HG03280 (cell line): Measurements from ENCODE around the gene ZNF341.

ENCODE experiments used
- ATAC-seq: cut with Tn5 transposase; IDR thresholded peaks from one replicate; pipeline ENCODE4 v1.9.1; 2021; ENCODE audit warnings: mild to moderate bottlenecking, moderate library complexity; ENCODE audit not compliant: unreplicated experiment

ZNF341 gene

DNA sequence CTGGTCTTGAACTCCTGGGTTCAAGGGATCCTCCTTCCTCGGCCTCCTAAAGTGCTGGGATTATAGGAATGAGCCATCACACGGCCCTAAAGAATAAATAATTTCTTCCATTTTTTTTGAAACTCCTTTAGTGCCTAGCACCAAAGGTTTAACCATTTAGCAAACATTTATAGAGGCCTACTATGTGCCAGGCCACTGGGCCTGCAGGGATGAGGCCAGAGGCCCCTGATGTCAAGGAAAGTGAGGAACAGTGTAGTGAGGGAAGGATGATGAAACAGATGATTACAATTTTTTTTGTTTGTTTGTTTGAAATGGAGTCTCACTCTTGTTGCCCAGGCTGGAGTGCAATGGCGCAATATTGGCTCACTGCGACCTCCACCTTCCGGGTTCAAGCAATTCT lies 33.8 kb downstream of the ZNF341 start:
- no peak for ATAC-seq

DNA sequence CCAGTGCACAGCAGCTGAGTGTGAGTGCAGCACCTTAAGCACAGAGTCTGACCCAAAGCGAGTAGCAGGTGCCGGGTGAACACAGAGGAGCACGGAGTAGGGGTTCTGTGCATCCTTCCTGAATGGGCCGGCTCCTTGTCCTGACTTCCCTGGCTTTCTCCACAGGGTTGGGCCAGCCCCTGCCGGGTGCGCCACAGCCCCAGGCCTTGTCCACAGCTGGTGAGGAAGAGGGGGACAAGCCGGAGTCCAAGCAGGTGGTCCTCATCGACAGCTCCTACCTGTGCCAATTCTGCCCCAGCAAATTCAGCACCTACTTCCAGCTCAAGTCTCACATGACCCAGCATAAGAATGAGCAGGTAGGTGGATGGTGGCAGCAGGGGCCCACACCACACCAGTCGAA lies 34.9 kb downstream of the ZNF341 start:
- no peak for ATAC-seq

DNA sequence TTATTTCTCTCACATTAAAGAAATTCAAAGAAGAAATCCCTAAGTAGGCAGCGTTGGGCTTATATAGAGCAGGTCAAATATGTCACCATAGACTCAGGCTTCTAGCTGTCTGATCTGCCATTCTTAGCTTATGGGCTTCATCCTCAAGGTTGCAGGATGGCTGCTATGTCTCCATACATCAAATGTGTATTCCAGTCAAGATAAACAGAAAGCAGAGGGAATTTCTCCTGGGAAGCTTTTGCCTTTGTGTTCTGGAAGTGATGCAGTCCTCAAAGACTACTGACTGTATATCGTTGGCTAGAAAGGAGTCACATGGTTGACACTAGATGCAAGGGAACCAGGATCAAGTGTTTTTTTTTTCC lies 36.0 kb downstream of the ZNF341 start:
- ATAC-seq = no peak

DNA sequence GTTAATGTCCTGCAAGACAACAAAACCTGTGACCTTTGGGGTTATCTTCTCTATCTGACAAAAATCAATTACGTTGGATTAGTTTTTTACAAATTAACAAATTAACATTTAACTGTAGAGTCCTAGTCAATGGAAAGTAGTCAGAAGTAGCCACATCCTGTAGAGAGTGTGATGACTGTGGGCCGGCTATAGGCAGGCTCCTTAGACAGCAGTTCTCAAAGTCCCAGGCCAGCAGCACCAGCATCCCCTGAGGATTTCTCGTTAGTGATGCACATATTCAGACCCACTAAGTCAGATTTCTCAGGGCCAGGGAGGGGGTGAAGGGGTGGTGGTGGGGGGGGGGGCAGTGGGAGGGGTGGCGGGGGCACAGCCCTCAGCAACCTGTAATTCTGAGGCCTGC lies 37.2 kb downstream of the ZNF341 start:
- ATAC-seq = no peak

DNA sequence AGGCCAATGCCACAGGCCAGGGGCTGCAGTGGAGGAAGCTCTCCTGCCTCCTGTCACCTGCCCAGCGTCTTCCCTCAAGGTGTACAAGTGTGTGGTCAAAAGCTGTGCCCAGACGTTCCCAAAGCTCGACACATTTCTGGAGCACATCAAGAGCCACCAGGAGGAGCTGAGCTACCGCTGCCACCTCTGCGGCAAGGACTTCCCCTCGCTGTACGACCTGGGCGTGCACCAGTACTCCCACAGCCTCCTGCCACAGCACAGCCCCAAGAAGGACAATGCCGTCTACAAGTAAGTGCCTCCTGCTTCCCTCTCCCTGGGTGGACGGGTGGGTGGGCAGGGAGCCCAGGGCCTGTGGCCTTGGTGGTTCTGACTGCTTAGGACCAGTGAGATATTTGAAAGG lies 38.2 kb downstream of the ZNF341 start:
- ATAC-seq = no peak

DNA sequence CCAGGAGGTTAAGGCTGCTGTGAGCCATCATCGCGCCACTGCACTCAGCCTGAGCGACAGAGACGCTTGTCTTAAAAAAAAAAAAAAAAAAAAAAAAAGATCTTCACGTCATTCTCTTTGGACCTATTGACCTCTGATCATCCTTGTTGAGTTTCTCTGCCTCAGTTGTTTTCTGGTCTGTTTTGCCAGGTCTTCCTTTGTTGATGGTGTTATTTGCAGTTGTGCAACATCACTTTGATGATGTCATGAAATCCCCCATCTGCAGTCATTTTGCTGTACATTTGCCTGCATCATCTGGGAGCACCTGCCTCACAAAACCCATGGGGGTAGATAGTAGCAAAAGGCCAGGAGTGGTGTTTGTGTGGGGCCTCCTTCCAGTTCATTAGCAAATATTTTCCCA lies 40.1 kb downstream of the ZNF341 start:
- ATAC-seq = no peak

DNA sequence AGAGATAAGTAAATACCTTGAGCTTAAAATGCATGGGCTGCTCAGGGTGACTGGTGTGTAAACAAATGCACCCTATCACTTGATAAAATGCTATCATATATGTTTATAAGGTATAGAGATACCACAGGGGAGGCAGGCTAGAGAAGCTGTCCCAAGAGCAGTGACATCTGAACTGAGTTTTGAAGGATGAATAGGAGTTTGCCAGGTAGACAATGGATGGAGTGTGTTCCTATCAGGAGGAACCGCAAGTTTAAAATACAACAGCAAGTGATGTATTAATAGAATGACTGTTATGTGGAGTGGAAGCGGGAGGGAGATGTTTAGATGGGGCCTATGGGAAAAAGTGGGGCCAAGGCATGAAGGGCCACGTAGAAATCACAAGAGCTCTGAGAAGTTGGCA lies 40.6 kb downstream of the ZNF341 start:
- no peak for ATAC-seq

DNA sequence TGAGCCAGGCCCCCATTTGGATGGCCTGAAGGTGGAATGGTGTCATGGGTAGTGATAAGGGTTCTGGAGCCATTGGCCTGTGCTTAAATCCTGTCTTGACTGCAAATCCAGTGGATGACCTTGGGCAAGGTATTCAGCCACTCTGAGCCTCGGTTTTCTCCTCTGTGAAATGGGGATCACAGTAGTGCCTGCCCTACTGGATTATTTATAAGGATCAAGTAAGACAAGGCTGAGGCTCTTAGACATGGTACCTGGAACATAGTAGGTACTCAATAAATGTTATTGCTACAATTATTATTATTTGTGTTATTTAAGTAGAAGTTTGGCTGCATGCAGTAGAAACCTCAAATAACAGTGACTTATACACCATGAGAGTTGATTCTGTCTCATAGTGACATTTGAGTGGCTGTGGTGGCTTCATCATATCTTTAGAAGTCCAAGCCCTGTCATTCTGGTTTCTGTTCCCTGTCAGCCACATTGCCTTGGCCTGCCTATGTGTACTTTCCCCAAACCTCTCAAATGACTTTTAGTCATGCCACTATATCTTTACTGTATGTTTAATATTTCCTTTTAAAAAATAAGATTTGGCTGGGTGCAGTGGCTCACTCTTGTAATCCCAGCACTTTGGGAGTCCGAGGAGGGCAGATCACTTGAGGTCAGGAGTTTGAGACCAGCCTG lies 41.8 kb downstream of the ZNF341 start:
- ATAC-seq = peak; percentile 56

DNA sequence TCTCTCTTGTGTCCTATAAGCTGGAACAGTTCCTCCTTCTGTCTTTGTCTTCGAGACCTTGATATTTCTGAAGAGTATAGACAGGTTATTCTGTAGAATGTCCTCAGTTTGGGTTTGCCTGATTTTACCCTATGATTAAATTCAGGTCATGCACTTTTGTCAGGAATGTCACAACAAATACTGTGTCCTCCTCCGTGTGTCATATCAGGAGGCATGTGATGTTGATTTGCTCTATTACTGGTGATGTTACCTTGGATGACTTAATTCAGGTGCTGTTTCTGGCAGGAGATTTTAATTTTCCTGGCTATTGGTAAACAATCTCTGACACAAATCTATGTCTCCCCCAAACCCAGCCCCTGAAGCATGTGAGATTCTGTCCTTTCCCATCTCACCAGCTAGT lies 46.0 kb downstream of the ZNF341 start:
- ATAC-seq = no peak

DNA sequence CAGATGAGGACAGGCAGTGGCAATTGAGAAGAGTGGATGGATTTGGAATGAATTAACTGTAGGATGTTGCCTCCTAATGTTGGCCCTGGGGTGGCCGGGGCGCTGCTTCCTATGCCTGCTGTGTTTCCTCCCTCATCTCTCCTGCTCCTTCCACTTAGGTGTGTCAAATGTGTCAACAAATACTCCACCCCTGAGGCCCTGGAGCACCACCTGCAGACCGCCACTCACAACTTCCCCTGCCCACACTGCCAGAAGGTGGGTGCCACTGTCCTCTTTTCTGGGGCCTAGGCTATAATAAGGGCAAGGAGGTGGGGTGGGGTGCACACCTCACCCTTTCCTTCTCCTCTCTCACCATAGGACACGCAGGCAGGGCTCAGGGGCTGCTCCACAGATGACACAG lies 49.3 kb downstream of the ZNF341 start:
- ATAC-seq = no peak

DNA sequence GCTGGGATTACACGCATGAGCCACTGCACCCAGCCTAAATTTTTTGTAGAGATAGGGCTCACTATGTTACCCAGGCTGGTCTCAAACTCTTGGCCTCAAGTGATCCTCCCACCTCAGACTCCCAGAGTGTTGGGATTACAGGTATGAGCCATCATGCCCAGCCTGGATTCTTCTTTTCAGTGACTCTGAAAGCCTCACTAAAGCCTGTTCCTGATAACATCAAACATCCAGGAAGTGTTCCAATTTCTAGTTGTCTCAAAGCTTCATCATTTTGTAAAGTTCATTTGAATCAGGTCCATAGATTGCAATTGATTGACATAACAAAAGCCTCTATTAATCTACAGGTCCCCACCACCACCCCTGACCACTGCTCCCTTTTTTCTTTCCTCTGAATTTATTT lies 50.1 kb downstream of the ZNF341 start:
- ATAC-seq = no peak

DNA sequence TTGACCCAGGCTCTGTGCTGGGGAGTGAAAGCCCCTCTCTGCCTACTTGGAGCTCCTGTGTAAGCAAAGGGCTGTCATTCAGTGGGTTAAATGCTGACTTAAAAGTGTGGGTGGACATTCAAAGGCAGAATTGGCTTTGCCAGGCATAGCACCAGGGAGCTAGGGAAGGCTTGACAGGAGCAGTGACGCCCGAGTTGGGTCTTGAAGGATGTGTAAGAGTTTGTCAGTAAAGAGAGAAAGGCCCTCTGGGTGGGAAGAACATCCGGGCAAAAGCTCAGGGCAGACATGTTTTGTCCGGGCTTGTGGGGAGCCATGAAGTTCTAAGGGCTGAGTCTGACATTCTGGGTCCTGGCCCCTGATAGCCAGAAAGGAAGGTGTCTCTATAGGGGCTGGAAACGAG lies 51.5 kb downstream of the ZNF341 start:
- ATAC-seq = no peak

DNA sequence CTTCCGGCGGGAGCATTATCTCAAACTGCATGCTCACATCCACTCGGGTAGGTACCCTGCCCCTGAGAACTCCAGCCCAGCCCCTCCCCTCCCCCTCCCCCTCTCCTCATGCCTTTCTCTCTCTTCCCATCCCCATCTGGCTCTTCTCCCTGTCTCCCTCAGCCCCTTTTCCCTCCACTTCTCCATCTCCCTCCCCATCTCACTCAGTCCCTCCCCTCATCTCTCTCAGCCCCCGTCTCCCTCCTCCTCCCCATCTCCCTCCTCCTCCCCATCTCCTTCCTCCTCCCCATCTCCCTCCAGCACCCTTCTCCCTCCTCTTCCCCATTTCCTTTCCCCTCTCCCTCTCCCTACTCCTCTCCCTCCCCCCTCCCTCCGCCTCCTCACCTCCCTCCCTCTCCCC lies 52.0 kb downstream of the ZNF341 start:
- ATAC-seq = no peak

DNA sequence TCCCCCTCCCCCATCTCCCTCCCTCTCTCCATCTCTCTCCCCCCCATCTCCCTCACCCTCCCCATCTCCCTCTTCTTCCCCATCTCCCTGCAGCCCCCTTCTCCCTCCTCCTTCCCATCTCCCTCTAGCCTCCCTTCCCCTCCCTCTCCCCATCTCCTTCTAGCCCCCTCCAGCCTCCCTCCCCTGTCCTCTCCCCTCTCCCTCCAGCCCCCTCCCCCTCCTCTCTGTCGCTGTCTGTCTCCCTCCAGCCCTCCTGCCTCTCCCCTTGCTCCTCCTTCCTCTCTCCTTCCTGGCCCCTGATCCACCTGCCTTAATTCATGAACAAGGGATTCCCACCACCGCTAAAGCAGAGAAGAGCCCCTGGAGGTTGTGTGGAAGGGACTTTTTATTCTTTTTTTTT lies 52.4 kb downstream of the ZNF341 start:
- ATAC-seq = no peak

DNA sequence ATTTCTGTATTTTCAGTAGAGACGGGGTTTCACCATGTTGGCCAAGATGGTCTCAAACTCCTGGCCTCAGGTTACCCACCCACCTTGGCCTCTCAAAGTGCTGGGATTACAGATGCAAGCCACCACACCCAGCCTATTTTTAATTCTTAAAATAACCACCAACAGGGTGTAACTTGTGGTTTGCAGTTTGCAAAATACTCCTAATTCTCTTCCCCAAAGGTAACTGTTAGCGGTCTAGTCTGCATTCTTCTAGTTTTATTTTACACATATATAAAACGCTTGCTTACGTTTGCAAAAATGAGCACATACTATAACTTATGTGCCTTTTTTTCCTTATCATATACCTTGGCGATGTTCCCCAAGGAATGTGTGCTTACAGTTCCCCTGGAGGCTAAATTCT lies 53.7 kb downstream of the ZNF341 start:
- no peak for ATAC-seq

DNA sequence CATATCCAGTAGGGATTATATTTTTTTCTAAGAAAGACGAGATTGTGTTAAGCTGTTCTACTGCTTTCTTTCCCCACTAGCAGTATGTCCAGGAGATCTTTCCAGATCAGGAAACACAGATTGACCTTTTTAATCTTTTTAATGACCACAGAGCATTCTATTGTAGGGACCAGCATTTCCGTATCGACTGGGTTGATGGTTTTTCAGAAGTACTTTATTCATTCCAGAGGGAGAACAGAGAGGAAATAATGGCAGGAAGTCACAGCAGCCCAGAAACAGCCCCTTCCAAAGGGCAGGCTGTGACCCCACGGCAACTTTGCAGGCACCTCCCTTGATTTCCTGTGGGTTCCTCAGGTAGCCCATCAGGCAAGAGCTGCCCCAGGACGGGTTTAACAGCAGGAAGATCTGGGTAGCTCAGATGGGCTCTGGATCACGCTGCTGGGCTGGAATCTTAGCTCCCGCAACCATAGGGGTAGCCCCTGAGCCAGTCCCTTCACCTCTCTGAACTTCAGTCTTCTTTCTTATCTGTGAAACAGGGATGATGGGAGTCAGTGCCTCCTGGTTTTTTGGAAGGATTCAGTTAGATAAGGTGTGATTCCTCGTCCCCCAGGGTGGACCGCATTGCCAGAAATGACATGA lies 55.6 kb downstream of the ZNF341 start:
- ATAC-seq = no peak

DNA sequence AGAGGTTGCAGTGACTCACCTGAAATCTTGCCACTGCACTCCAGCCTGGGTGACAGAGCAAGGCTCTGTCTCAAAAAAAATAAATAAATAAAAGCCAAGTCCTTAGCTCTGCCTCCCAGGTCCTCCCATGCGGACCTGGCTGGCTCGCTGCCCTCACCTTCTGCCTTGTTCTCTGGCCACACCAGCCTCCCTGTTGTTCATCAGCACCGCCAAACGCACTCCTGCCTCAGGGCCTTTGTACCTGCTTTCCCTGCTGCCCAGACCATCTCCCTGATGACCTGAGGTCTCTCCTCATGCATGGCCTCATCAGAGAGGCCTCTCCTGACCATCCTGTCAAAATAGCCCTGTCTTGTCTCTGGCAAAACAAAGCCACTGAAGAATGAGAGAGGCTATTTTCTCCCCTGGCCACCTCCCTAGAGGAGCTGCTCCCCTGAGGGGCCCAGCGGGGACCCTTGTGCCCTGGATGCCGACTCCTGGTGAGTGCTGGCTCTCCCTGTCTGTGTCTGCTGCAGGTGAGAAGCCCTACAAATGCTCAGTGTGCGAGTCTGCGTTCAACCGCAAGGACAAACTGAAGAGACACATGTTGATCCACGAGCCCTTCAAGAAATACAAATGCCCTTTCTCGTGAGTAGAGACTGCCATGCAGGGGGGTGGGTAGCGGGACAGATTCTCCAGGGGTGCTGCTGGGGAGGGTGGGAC lies 56.7 kb downstream of the ZNF341 start:
- no peak for ATAC-seq

DNA sequence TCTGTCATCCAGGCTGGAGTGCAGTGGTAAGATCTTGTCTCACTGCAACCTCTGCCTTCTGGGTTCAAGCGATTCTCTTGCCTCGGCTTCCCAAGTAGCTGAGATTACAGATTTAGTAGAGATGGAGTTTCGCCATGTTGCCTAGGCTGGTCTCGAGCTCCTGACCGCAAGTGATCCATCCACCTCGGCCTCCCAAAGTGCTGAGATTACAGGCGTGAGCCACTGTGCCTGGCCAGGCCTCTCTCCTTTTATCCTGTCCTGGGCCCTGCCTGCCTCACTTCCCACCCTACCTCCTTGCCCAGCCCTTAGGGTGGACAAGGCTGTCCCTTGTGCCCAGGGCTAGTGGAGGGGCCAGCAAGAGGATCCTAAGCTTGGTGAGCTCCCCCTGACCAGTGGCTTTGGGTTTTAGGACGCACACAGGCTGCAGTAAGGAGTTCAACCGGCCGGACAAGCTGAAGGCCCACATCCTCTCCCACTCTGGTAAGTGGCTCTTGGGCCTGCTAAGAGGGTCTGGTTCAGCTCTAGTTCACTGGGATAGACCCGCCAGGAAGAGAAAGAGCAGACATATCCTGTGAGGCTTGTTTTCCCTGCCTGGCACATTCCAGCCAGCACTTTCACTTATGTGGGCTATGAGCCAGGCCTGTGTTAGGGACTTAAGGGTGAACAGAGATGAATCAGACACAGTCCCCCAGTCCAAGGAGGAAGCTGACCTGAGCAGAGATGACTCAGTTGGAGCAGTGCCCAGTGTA lies 57.5 kb downstream of the ZNF341 start:
- no peak for ATAC-seq

DNA sequence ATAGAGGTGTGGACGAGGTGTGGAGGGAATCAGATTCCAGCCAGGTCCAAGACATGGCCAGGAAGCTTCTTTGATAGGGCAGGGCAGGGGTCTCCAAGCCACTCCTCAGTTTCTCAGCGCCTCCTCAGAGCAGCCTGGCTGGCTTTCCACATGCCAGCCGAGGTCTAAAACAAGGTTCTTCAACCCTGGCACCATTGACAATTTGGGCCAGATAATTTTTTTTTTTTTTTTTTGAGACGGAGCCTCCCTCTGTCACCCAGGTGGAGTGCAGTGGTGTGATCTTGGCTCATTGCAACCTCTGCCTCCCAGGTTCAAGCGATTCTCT lies 58.0 kb downstream of the ZNF341 start:
- ATAC-seq = no peak

DNA sequence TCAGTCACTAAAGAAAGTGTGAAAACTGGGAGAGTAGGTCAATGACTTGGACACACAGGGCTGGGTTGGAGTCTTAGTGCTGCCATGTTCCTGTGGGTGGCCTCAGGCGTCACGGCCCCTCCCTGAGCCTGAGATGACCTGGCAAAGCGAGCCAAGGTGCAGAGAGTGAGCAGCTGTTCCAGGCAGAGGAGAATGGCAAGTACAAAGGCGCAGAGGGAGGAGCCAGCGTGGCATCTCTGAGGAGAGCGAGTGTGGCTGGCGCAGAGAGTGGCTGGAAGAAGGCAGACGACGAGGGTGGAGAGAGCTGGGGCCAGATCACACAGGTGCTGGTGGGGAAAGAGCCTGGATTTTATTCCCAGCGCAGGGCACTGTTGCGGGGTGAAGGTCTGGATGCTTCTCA lies 58.8 kb downstream of the ZNF341 start:
- ATAC-seq = no peak

DNA sequence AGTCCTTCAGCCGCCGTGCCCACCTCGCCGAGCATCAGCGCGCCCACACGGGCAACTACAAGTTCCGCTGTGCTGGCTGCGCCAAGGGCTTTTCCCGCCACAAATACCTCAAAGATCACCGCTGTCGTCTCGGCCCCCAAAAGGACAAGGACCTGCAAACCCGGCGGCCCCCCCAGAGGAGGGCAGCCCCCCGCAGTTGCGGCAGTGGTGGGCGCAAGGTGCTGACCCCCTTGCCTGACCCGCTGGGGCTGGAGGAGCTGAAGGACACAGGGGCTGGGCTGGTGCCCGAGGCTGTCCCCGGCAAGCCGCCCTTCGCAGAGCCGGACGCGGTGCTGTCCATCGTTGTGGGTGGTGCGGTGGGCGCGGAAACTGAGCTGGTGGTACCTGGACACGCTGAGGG lies 59.2 kb downstream of the ZNF341 start:
- ATAC-seq = no peak

DNA sequence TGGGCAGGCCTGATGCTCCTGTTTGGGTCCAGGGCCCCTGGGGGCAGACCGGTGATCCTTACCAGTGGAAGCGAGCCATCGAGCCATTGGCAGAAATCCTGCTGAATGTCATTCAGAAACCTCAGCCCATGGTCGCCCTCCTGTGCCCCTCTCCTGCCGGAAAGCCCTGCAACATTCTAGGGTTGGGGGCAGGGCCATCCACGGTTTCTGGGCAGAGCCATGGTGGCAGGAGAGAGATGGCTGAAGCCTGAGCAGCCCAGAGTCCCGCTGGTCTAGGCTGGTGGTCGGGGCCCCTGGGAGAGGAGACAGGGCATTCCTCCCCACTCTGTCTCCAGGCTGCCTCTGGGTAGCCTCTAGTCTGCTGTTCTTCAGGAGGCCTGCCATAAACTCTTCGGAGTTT lies 59.7 kb downstream of the ZNF341 start:
- ATAC-seq = no peak
